ENCODE measurements around the gene C19orf12. TPM values are rescaled to one million over a fixed set of nuclear protein-coding genes. Genes with fewer than 3 reads are reported as not detected.

Gene C19orf12
- total and polyA plus RNA-seq, 2 donors: 18.1 to 27.5 TPM

- Histone ChIP-seq H3K36me3 (ENCODE audit: control insufficient read depth in 2 of 2, insufficient read depth in 2 of 2, low read length in 1 of 2) (no peaks in the 10 kb centered on the region), H3K9me3 (ENCODE audit: control insufficient read depth in 2 of 2, insufficient read depth in 1 of 2, low read length in 1 of 2) (no peaks in the 10 kb centered on the region), H3K27me3 (ENCODE audit: control insufficient read depth in 2 of 2, insufficient read depth in 1 of 2, low read length in 1 of 2) (peaks cover 0 to 12% of the 10 kb centered on the region in 2 donors), H3K4me3 (ENCODE audit: low read length in 2 of 2) (no peak overlapping the region), H3K4me1 (ENCODE audit: control insufficient read depth in 2 of 2, insufficient read depth in 2 of 2, low read length in 2 of 2) (no peaks in the 10 kb centered on the region), H3K27ac (ENCODE audit: low read depth in 1 of 2, low read length in 1 of 2) (no peak overlapping the region)
- DNase-seq (ENCODE audit: low read depth in 6 of 9, low spot score in 9 of 9): no peak
- WGBS: 92% methylated on average over 9 of the region's 9 CpGs
Observed at GRCh38 chr19:29757551-29757950, 42.5 kb upstream of the C19orf12 start.

DNA sequence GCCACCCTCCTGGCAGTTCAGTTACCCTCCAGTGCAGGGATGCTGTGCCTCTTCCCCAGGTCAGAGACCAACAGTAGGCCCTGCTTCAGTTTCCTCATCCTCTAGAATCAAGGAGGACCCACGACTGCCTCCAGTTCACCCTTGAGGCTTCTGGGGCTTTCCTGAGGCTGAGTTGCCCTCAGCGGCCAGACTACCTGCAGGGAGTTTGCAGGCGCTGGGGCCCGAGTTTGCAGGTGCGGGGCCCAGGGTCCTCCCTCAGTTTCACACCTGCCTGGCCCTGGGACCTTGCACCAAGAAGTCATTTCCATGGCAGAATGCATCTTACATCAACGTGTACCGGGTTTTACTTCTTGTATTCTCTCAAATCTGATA is 38.9 kb upstream of the C19orf12 start:
- no peak for DNase-seq (ENCODE audit: low read depth in 6 of 9, low spot score in 9 of 9)
- H3K36me3 ChIP-seq (ENCODE audit: control insufficient read depth in 2 of 2, insufficient read depth in 2 of 2, low read length in 1 of 2): no peaks in the 10 kb centered on the region
- H3K4me1 ChIP-seq (ENCODE audit: control insufficient read depth in 2 of 2, insufficient read depth in 2 of 2, low read length in 2 of 2): no peaks in the 10 kb centered on the region
- H3K4me3 ChIP-seq (ENCODE audit: low read length in 2 of 2): no peak overlapping the region
- no peak overlapping the region for H3K27ac ChIP-seq (ENCODE audit: low read depth in 1 of 2, low read length in 1 of 2)
- no peaks in the 10 kb centered on the region for H3K9me3 ChIP-seq (ENCODE audit: control insufficient read depth in 2 of 2, insufficient read depth in 1 of 2, low read length in 1 of 2)
- H3K27me3 ChIP-seq (ENCODE audit: control insufficient read depth in 2 of 2, insufficient read depth in 1 of 2, low read length in 1 of 2): no peaks in the 10 kb centered on the region
- 95% methylated on average over 7 of the region's 7 CpGs for WGBS

- no peaks in the 10 kb centered on the region for H3K36me3 ChIP-seq (ENCODE audit: control insufficient read depth in 2 of 2, insufficient read depth in 2 of 2, low read length in 1 of 2)
- H3K9me3 ChIP-seq (ENCODE audit: control insufficient read depth in 2 of 2, insufficient read depth in 1 of 2, low read length in 1 of 2): no peaks in the 10 kb centered on the region
- DNase-seq (ENCODE audit: low read depth in 6 of 9, low spot score in 9 of 9): no peak
- no peak overlapping the region for H3K4me3 ChIP-seq (ENCODE audit: low read length in 2 of 2)
- WGBS: 95% methylated on average over 16 of the region's 16 CpGs
- H3K4me1 ChIP-seq (ENCODE audit: control insufficient read depth in 2 of 2, insufficient read depth in 2 of 2, low read length in 2 of 2): no peaks in the 10 kb centered on the region
- H3K27ac ChIP-seq (ENCODE audit: low read depth in 1 of 2, low read length in 1 of 2): no peak overlapping the region
- H3K27me3 ChIP-seq (ENCODE audit: control insufficient read depth in 2 of 2, insufficient read depth in 1 of 2, low read length in 1 of 2): no peaks in the 10 kb centered on the region
Observed at GRCh38 chr19:29753190-29753933, 38.3 kb upstream of the C19orf12 start.

- no peak overlapping the region for H3K4me3 ChIP-seq (ENCODE audit: low read length in 2 of 2)
- DNase-seq (ENCODE audit: low read depth in 6 of 9, low spot score in 9 of 9): no peak
- no peaks in the 10 kb centered on the region for H3K27me3 ChIP-seq (ENCODE audit: control insufficient read depth in 2 of 2, insufficient read depth in 1 of 2, low read length in 1 of 2)
- no peak overlapping the region for H3K27ac ChIP-seq (ENCODE audit: low read depth in 1 of 2, low read length in 1 of 2)
- 92% methylated on average over 11 of the region's 11 CpGs for WGBS
- no peaks in the 10 kb centered on the region for H3K9me3 ChIP-seq (ENCODE audit: control insufficient read depth in 2 of 2, insufficient read depth in 1 of 2, low read length in 1 of 2)
- no peaks in the 10 kb centered on the region for H3K4me1 ChIP-seq (ENCODE audit: control insufficient read depth in 2 of 2, insufficient read depth in 2 of 2, low read length in 2 of 2)
- H3K36me3 ChIP-seq (ENCODE audit: control insufficient read depth in 2 of 2, insufficient read depth in 2 of 2, low read length in 1 of 2): no peaks in the 10 kb centered on the region
Observed at GRCh38 chr19:29752450-29753025, 37.5 kb upstream of the C19orf12 start.

- no peaks in the 10 kb centered on the region for H3K4me1 ChIP-seq (ENCODE audit: control insufficient read depth in 2 of 2, insufficient read depth in 2 of 2, low read length in 2 of 2)
- no peak overlapping the region for H3K4me3 ChIP-seq (ENCODE audit: low read length in 2 of 2)
- WGBS: 97% methylated on average over 3 of the region's 3 CpGs
- H3K27ac ChIP-seq (ENCODE audit: low read depth in 1 of 2, low read length in 1 of 2): no peak overlapping the region
- H3K27me3 ChIP-seq (ENCODE audit: control insufficient read depth in 2 of 2, insufficient read depth in 1 of 2, low read length in 1 of 2): no peaks in the 10 kb centered on the region
- no peaks in the 10 kb centered on the region for H3K36me3 ChIP-seq (ENCODE audit: control insufficient read depth in 2 of 2, insufficient read depth in 2 of 2, low read length in 1 of 2)
- no peaks in the 10 kb centered on the region for H3K9me3 ChIP-seq (ENCODE audit: control insufficient read depth in 2 of 2, insufficient read depth in 1 of 2, low read length in 1 of 2)
- no peak for DNase-seq (ENCODE audit: low read depth in 6 of 9, low spot score in 9 of 9)
Observed at GRCh38 chr19:29751932-29752331, 36.9 kb upstream of the C19orf12 start.

- no peaks in the 10 kb centered on the region for H3K27me3 ChIP-seq (ENCODE audit: control insufficient read depth in 2 of 2, insufficient read depth in 1 of 2, low read length in 1 of 2)
- DNase-seq (ENCODE audit: low read depth in 6 of 9, low spot score in 9 of 9): no peak
- H3K4me1 ChIP-seq (ENCODE audit: control insufficient read depth in 2 of 2, insufficient read depth in 2 of 2, low read length in 2 of 2): no peaks in the 10 kb centered on the region
- no peaks in the 10 kb centered on the region for H3K36me3 ChIP-seq (ENCODE audit: control insufficient read depth in 2 of 2, insufficient read depth in 2 of 2, low read length in 1 of 2)
- 93% methylated on average over 5 of the region's 5 CpGs for WGBS
- no peak overlapping the region for H3K27ac ChIP-seq (ENCODE audit: low read depth in 1 of 2, low read length in 1 of 2)
- H3K4me3 ChIP-seq (ENCODE audit: low read length in 2 of 2): no peak overlapping the region
- no peaks in the 10 kb centered on the region for H3K9me3 ChIP-seq (ENCODE audit: control insufficient read depth in 2 of 2, insufficient read depth in 1 of 2, low read length in 1 of 2)
Observed at GRCh38 chr19:29750001-29750400, 34.9 kb upstream of the C19orf12 start.

DNA sequence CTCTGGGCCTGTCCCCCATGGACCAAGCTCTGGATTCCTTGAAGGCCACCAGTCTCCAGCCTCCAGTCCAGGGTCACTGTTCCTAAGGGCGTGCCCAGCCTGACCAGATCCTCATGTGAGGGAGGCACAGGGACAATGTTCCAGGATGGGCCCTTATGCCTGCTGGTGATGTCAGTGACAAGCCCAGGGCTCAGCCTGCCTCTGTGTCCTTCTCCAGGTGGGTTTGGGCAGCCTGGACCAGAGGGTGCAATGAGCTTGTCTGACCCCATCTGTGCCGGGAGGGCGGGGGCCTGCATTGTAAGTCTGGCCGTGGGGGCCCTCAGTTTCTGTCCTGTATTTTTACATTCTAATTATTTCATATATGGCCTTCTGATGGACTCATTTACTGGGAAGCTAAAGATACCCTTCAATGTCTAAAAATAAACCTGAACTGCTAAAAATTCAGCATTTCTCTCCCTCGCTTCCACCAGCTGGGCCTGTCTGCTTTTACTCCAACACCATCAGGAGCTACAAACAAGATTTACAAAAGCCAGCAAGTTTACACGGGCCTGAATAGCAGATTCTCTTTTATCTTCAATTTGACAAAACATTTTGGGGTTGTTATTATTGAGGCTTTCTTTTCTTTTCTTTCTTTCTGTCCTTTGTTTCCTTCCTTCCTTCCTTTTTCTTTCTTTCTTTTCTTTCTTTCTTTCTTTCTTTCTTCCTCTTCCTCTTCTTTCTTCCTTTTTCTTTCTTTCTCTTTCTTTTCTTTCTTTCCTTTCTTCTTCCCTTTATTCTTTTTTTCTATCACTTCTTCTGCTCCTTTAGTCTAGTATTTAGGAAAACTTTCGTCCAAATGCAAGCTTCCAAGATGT is 34.2 kb upstream of the C19orf12 start:
- Histone ChIP-seq H3K9me3 (ENCODE audit: control insufficient read depth in 2 of 2, insufficient read depth in 1 of 2, low read length in 1 of 2) (no peaks in the 10 kb centered on the region), H3K4me1 (ENCODE audit: control insufficient read depth in 2 of 2, insufficient read depth in 2 of 2, low read length in 2 of 2) (no peaks in the 10 kb centered on the region), H3K27me3 (ENCODE audit: control insufficient read depth in 2 of 2, insufficient read depth in 1 of 2, low read length in 1 of 2) (no peaks in the 10 kb centered on the region), H3K27ac (ENCODE audit: low read depth in 1 of 2, low read length in 1 of 2) (no peak overlapping the region), H3K36me3 (ENCODE audit: control insufficient read depth in 2 of 2, insufficient read depth in 2 of 2, low read length in 1 of 2) (no peaks in the 10 kb centered on the region), H3K4me3 (ENCODE audit: low read length in 2 of 2) (no peak overlapping the region)
- 92% methylated on average over 7 of the region's 7 CpGs for WGBS
- no peak for DNase-seq (ENCODE audit: low read depth in 6 of 9, low spot score in 9 of 9)

- Histone ChIP-seq H3K4me1 (ENCODE audit: control insufficient read depth in 2 of 2, insufficient read depth in 2 of 2, low read length in 2 of 2) (no peaks in the 10 kb centered on the region), H3K9me3 (ENCODE audit: control insufficient read depth in 2 of 2, insufficient read depth in 1 of 2, low read length in 1 of 2) (no peaks in the 10 kb centered on the region), H3K27ac (ENCODE audit: low read depth in 1 of 2, low read length in 1 of 2) (no peak overlapping the region), H3K4me3 (ENCODE audit: low read length in 2 of 2) (no peak overlapping the region), H3K27me3 (ENCODE audit: control insufficient read depth in 2 of 2, insufficient read depth in 1 of 2, low read length in 1 of 2) (no peaks in the 10 kb centered on the region), H3K36me3 (ENCODE audit: control insufficient read depth in 2 of 2, insufficient read depth in 2 of 2, low read length in 1 of 2) (no peaks in the 10 kb centered on the region)
- DNase-seq (ENCODE audit: low read depth in 6 of 9, low spot score in 9 of 9): no peak
- WGBS: 88% methylated on average over 6 of the region's 6 CpGs
Observed at GRCh38 chr19:29745253-29745652, 30.2 kb upstream of the C19orf12 start.

DNA sequence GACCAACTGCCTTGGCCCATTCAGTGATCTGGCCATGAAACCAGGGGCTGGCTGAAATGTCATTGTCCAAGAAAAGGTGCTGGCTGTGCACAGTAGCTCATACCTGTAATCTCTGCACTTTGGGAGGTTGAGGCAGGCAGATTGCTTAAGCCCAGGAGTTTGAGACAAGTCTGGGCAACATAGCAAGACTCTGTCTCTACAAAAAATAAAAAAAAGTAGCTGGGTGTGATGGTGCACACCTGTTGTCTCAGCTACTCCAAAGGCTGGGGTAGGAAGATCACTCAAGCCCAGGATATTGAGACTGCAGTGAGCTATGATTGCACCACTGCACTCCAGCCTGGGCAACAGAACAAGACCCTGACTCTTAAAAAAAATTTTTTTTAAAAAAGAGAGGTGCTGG is 28.6 kb upstream of the C19orf12 start:
- Histone ChIP-seq H3K36me3 (ENCODE audit: control insufficient read depth in 2 of 2, insufficient read depth in 2 of 2, low read length in 1 of 2) (no peaks in the 10 kb centered on the region), H3K4me1 (ENCODE audit: control insufficient read depth in 2 of 2, insufficient read depth in 2 of 2, low read length in 2 of 2) (no peaks in the 10 kb centered on the region), H3K9me3 (ENCODE audit: control insufficient read depth in 2 of 2, insufficient read depth in 1 of 2, low read length in 1 of 2) (no peaks in the 10 kb centered on the region), H3K4me3 (ENCODE audit: low read length in 2 of 2) (no peak overlapping the region), H3K27me3 (ENCODE audit: control insufficient read depth in 2 of 2, insufficient read depth in 1 of 2, low read length in 1 of 2) (no peaks in the 10 kb centered on the region), H3K27ac (ENCODE audit: low read depth in 1 of 2, low read length in 1 of 2) (no peak overlapping the region)
- DNase-seq (ENCODE audit: low read depth in 6 of 9, low spot score in 9 of 9): no peak

All from thymus (tissue), 11 donors.